Measurements from ENCODE around the gene NOVA1.

DNA sequence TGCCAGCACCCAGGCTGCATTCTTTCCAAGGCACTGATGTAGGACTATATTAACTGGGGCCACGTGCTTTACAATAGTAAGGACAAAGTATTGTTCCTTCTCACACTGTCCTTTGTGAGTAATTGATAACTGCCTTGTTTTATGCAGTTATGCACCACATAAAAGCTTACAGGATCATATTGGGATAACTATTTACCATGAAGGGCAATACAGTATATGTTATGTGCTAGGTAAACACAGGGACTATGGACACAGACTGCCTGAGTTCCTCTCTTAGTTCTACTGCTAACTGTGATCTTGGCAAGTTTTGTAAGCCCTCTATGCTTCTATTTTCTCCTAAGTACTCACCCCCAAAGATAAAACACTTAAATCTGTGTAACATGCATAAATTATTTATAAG is 183.7 kb downstream of the NOVA1 start:
- TF ChIP-seq EZH2phosphoT487 (IDR thresholded peaks at IDR 0.05; ENCODE audit: insufficient read depth, low read depth) (no peak), EZH2 (IDR thresholded peaks at IDR 0.05; ENCODE audit: insufficient read depth, poor library complexity, severe bottlenecking) (no peak)
